HL-60 (cell line): ENCODE data around the gene CYRIA.

Experiments
- DNase-seq, 2 experiments: peaks; one replicate each; pipeline ENCODE4 v3.0.0-alpha.2; 2010 to 2020; ENCODE audit warnings: low read depth in 1 of 2, low spot score in 1 of 2
- H3K27ac ChIP-seq: fragments of 250-450 bp; sonication (Bioruptor Pico); replicated peaks from 2 replicates; pipeline ENCODE4 v1.5.1; 2020; ENCODE audit warnings: mild to moderate bottlenecking, moderate library complexity
- H3K27me3 ChIP-seq: fragments of 250-450 bp; sonication (Bioruptor Pico); 2 replicates; pipeline ENCODE4 v1.5.1; 2021; ENCODE audit warnings: mild to moderate bottlenecking, moderate library complexity; ENCODE audit not compliant: insufficient read depth, poor library complexity, severe bottlenecking
- H3K4me3 ChIP-seq: replicated peaks from 2 replicates; pipeline ENCODE4 v1.5.1; 2011; ENCODE audit warnings: mild to moderate bottlenecking, control low read depth, low read length; ENCODE audit not compliant: insufficient read depth
- GABPA ChIP-seq: IDR thresholded peaks from 2 replicates; pipeline ENCODE4 v1.6.1; 2012; ENCODE audit warnings: low read depth
- POLR2AphosphoS5 ChIP-seq: IDR thresholded peaks from 2 replicates; pipeline ENCODE4 v1.6.1; 2012; ENCODE audit warnings: low read depth
- SPI1 ChIP-seq: IDR thresholded peaks from 2 replicates; pipeline ENCODE4 v1.6.1; 2012; ENCODE audit warnings: low read depth, mild to moderate bottlenecking, borderline replicate concordance
- TF ChIP-seq, protein P1 (sequence below): IDR thresholded peaks from 2 replicates; pipeline ENCODE4 v1.6.1; 2012; ENCODE audit warnings: low read depth; ENCODE audit not compliant: insufficient replicate concordance
- TF ChIP-seq, protein P2 (sequence below): IDR thresholded peaks from one replicate; pipeline ENCODE4 v1.5.1; 2011; ENCODE audit warnings: low read length, control low read depth, inconsistent platforms; ENCODE audit not compliant: insufficient read depth

CYRIA gene

DNA sequence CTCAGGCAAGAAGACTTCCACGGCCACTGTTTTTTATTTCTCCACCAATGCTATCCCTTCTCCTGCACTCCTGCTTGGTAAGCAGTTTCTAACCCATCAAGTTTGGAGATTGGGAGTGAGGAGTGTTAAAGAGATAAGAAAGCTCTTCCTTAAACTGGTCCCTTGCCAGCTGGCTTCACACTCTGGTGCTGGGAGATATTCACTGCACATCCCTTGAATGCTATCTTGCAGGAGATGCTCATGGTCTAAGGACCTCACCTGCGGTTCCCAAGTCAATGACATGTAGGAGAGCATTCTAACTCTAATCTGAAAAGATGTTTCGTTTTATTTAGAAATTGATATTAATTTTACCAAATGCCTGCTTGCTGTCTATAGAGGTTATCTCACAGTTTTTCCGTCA is 28.2 kb upstream of the CYRIA start:
- TF ChIP-seq POLR2AphosphoS5: no peak
- no peak for TF ChIP-seq SPI1
- TF ChIP-seq, protein P1, sequence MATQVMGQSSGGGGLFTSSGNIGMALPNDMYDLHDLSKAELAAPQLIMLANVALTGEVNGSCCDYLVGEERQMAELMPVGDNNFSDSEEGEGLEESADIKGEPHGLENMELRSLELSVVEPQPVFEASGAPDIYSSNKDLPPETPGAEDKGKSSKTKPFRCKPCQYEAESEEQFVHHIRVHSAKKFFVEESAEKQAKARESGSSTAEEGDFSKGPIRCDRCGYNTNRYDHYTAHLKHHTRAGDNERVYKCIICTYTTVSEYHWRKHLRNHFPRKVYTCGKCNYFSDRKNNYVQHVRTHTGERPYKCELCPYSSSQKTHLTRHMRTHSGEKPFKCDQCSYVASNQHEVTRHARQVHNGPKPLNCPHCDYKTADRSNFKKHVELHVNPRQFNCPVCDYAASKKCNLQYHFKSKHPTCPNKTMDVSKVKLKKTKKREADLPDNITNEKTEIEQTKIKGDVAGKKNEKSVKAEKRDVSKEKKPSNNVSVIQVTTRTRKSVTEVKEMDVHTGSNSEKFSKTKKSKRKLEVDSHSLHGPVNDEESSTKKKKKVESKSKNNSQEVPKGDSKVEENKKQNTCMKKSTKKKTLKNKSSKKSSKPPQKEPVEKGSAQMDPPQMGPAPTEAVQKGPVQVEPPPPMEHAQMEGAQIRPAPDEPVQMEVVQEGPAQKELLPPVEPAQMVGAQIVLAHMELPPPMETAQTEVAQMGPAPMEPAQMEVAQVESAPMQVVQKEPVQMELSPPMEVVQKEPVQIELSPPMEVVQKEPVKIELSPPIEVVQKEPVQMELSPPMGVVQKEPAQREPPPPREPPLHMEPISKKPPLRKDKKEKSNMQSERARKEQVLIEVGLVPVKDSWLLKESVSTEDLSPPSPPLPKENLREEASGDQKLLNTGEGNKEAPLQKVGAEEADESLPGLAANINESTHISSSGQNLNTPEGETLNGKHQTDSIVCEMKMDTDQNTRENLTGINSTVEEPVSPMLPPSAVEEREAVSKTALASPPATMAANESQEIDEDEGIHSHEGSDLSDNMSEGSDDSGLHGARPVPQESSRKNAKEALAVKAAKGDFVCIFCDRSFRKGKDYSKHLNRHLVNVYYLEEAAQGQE: no peak
- no peak for TF ChIP-seq GABPA
- TF ChIP-seq, protein P2, sequence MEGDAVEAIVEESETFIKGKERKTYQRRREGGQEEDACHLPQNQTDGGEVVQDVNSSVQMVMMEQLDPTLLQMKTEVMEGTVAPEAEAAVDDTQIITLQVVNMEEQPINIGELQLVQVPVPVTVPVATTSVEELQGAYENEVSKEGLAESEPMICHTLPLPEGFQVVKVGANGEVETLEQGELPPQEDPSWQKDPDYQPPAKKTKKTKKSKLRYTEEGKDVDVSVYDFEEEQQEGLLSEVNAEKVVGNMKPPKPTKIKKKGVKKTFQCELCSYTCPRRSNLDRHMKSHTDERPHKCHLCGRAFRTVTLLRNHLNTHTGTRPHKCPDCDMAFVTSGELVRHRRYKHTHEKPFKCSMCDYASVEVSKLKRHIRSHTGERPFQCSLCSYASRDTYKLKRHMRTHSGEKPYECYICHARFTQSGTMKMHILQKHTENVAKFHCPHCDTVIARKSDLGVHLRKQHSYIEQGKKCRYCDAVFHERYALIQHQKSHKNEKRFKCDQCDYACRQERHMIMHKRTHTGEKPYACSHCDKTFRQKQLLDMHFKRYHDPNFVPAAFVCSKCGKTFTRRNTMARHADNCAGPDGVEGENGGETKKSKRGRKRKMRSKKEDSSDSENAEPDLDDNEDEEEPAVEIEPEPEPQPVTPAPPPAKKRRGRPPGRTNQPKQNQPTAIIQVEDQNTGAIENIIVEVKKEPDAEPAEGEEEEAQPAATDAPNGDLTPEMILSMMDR: no peak
- no peaks in the 10 kb centered on the region for H3K27me3 ChIP-seq
- DNase-seq: no peak
- no peak overlapping the region for H3K4me3 ChIP-seq
- no peak overlapping the region for H3K27ac ChIP-seq

DNA sequence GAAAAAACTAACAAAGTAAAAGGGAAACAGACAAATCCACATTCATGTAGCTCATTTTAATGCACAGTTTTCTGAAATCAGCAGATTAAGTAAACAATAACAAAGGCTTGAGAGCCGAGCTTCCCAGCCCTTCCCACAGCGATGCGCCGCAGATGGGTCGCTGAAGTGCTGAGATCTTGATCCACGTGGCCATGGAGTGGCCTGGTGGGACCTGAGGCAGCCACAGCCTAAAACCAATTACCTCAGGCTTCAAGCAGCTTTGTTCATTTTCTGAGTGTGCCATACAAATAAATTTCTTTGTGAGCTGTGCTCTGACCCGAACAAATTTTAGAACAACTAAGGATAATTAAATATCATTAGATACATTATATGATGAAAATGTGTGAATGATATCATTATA is 25.6 kb upstream of the CYRIA start:
- no peak for TF ChIP-seq SPI1
- TF ChIP-seq GABPA: no peak
- TF ChIP-seq, protein P2: no peak
- TF ChIP-seq, protein P1: no peak
- no peak for TF ChIP-seq POLR2AphosphoS5
- Histone ChIP-seq H3K4me3 (no peak overlapping the region), H3K27me3 (no peaks in the 10 kb centered on the region), H3K27ac (no peak overlapping the region)
- DNase-seq: no peak

DNA sequence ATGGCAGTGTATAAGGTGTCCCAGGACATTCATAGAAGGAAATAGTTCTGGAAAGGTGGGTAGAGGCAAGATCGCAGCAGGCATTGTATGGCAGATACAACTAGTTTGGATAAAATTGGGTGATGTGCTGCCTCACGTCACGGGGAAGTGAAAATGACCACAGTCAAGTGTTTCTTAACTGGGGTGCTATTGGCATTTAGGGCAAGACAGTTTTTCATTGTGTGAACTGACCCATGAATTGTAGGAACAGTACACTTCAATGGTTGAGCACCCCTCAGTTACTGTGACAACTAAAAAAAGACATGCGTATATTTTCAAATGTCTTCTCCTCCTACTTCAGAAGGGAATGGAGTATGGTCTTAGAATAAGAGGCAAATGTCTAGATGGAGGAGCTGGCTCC is 22.3 kb upstream of the CYRIA start:
- TF ChIP-seq, protein P2: no peak
- TF ChIP-seq, protein P1: no peak
- TF ChIP-seq POLR2AphosphoS5: no peak
- TF ChIP-seq SPI1: no peak
- no peak for TF ChIP-seq GABPA

More for the DNA sequence above, 22.3 kb upstream of the CYRIA start:
- Histone ChIP-seq H3K27ac (no peak overlapping the region), H3K4me3 (no peak overlapping the region), H3K27me3 (no peaks in the 10 kb centered on the region)
- DNase-seq: no peak
